GM19463 (cell line): ENCODE measurements around the gene SIL1.
A peak's percentile ranks its signal among the peaks of the same experiment; 100 is the strongest.
"Not testable (repeated sequence)": the region's sequence is repeated elsewhere in the genome, so short reads cannot be mapped to it uniquely, and the experiment has no call there.

Source experiments
- ATAC-seq: cut with Tn5 transposase; IDR thresholded peaks from one replicate; pipeline ENCODE4 v1.9.1; 2021; ENCODE audit warnings: mild to moderate bottlenecking, moderate library complexity; ENCODE audit not compliant: unreplicated experiment

Gene SIL1

GRCh38 chr5:139197710-139198669 is at the start of gene SIL1:
Gene SIL1 (minus strand): TSS chr5:139198368. CDS start chr5:139127843, 70,525 bp downstream.
- ATAC-seq: peak; percentile 99

GRCh38 chr5:139246394-139246793 is 48.2 kb upstream of the SIL1 start:
- ATAC-seq: no peak

GRCh38 chr5:139245637-139246339 is 47.6 kb upstream of the SIL1 start:
- ATAC-seq: no peak

GRCh38 chr5:139243425-139243970 is 45.3 kb upstream of the SIL1 start:
- ATAC-seq: no peak

GRCh38 chr5:139241139-139241538 is 43.0 kb upstream of the SIL1 start:
- no peak for ATAC-seq

- ATAC-seq: no peak
These were observed 38.3 kb upstream of the SIL1 start for GRCh38 chr5:139236479-139236878.

- ATAC-seq: no peak
These were observed 34.1 kb upstream of the SIL1 start for GRCh38 chr5:139232147-139232724.

GRCh38 chr5:139228201-139228803 is 30.1 kb upstream of the SIL1 start:
- no peak for ATAC-seq

GRCh38 chr5:139226131-139226530 is 28.0 kb upstream of the SIL1 start:
- no peak for ATAC-seq

GRCh38 chr5:139223481-139223880 is 25.3 kb upstream of the SIL1 start:
- ATAC-seq: no peak

GRCh38 chr5:139222346-139222745 is 24.2 kb upstream of the SIL1 start:
- no peak for ATAC-seq

GRCh38 chr5:139218038-139218437 is 19.9 kb upstream of the SIL1 start:
- ATAC-seq: not testable (repeated sequence)

- ATAC-seq: no peak
These were observed 17.2 kb upstream of the SIL1 start for GRCh38 chr5:139215107-139215975.

- ATAC-seq: no peak
These were observed 16.5 kb upstream of the SIL1 start for GRCh38 chr5:139214646-139215045.

GRCh38 chr5:139212906-139213305 is 14.7 kb upstream of the SIL1 start:
- no peak for ATAC-seq

- ATAC-seq: no peak
These were observed 14.3 kb upstream of the SIL1 start for GRCh38 chr5:139212486-139212885.

GRCh38 chr5:139210585-139210984 is 12.4 kb upstream of the SIL1 start:
- ATAC-seq: no peak

GRCh38 chr5:139207297-139208000 is 9.3 kb upstream of the SIL1 start:
- ATAC-seq: no peak

- no peak for ATAC-seq
These were observed 7.4 kb upstream of the SIL1 start for GRCh38 chr5:139205586-139205985.
